T-helper 1 cell treated with Interleukin-12 subunit alpha and Interleukin-12 subunit beta and Interleukin-4 antibody, amounts not matched to agents 30 μg/mL and 1 μg/mL, for 36 hours (primary cell): ENCODE results near the gene OTOP1.
A peak's percentile ranks its signal among the peaks of the same experiment; 100 is the strongest.
"Not testable (repeated sequence)": the region's sequence is repeated elsewhere in the genome, so short reads cannot be mapped to it uniquely, and the experiment has no call there.

Experiments used
- H3K27ac Mint-ChIP-seq: one replicate; pipeline ENCODE4 v1.8.0; 2021; ENCODE audit warnings: mild to moderate bottlenecking, mixed read lengths
- H3K27me3 Mint-ChIP-seq: one replicate; pipeline ENCODE4 v1.8.0; 2021; ENCODE audit warnings: low read depth, mixed read lengths
- H3K36me3 Mint-ChIP-seq: one replicate; pipeline ENCODE4 v1.8.0; 2021; ENCODE audit warnings: low read depth, mixed read lengths
- H3K4me1 Mint-ChIP-seq: one replicate; pipeline ENCODE4 v1.8.0; 2021; ENCODE audit warnings: low read depth, mixed read lengths
- H3K4me3 Mint-ChIP-seq: one replicate; pipeline ENCODE4 v1.8.0; 2021; ENCODE audit warnings: mild to moderate bottlenecking, moderate library complexity, mixed read lengths
- H3K9me3 Mint-ChIP-seq: one replicate; pipeline ENCODE4 v1.8.0; 2021; ENCODE audit warnings: mixed read lengths

The OTOP1 gene

GRCh38 chr4:4226606-4227438, at the start of gene OTOP1:
OTOP1 (minus strand) TSS chr4:4226929; CDS start chr4:4226864, 65 bp downstream.
- no peaks in the 10 kb centered on the region for H3K9me3 Mint-ChIP-seq
- peaks cover 65% of the 10 kb centered on the region for H3K27me3 Mint-ChIP-seq
- H3K27ac Mint-ChIP-seq, result no peak within 1 kb of the TSS
- no peak within 1 kb of the TSS for H3K4me3 Mint-ChIP-seq
- no peaks in the 10 kb centered on the region for H3K36me3 Mint-ChIP-seq
- H3K4me1 Mint-ChIP-seq, result no peaks in the 10 kb centered on the region

GRCh38 chr4:4274226-4274625, 47.5 kb upstream of the OTOP1 start:
- H3K4me1 Mint-ChIP-seq, result peaks cover 21% of the 10 kb centered on the region
- peak overlapping the region; percentile 22 for H3K27ac Mint-ChIP-seq
- H3K27me3 Mint-ChIP-seq, result no peaks in the 10 kb centered on the region
- H3K4me3 Mint-ChIP-seq, result no peak overlapping the region
- H3K9me3 Mint-ChIP-seq, result no peaks in the 10 kb centered on the region
- H3K36me3 Mint-ChIP-seq, result peaks cover 40% of the 10 kb centered on the region

- Mint-ChIP-seq H3K36me3 (peaks cover 44% of the 10 kb centered on the region), H3K27me3 (no peaks in the 10 kb centered on the region), H3K27ac (peak overlapping the region; percentile 11), H3K4me3 (no peak overlapping the region), H3K4me1 (peaks cover 30% of the 10 kb centered on the region), H3K9me3 (no peaks in the 10 kb centered on the region)
These were observed 45.2 kb upstream of the OTOP1 start for GRCh38 chr4:4271912-4272311.

GRCh38 chr4:4270529-4270928, 43.8 kb upstream of the OTOP1 start:
- Mint-ChIP-seq H3K9me3 (no peaks in the 10 kb centered on the region), H3K4me3 (peak overlapping the region; percentile 36), H3K27me3 (no peaks in the 10 kb centered on the region), H3K4me1 (peaks cover 32% of the 10 kb centered on the region), H3K27ac (peak overlapping the region; percentile 86), H3K36me3 (peaks cover 44% of the 10 kb centered on the region)

GRCh38 chr4:4269856-4270255, 43.1 kb upstream of the OTOP1 start:
- H3K27me3 Mint-ChIP-seq, result no peaks in the 10 kb centered on the region
- peaks cover 32% of the 10 kb centered on the region for H3K4me1 Mint-ChIP-seq
- H3K36me3 Mint-ChIP-seq, result peaks cover 43% of the 10 kb centered on the region
- no peaks in the 10 kb centered on the region for H3K9me3 Mint-ChIP-seq
- peak overlapping the region; percentile 85 for H3K27ac Mint-ChIP-seq
- peak overlapping the region; percentile 48 for H3K4me3 Mint-ChIP-seq

- Mint-ChIP-seq H3K36me3 (peaks cover 38% of the 10 kb centered on the region), H3K27me3 (no peaks in the 10 kb centered on the region), H3K9me3 (no peaks in the 10 kb centered on the region), H3K4me3 (peak overlapping the region; percentile 48), H3K4me1 (peaks cover 31% of the 10 kb centered on the region), H3K27ac (peak overlapping the region; percentile 85)
These were observed 42.6 kb upstream of the OTOP1 start for GRCh38 chr4:4269331-4269731.

GRCh38 chr4:4268776-4269175, 42.0 kb upstream of the OTOP1 start:
- peaks cover 35% of the 10 kb centered on the region for H3K36me3 Mint-ChIP-seq
- H3K4me1 Mint-ChIP-seq, result peaks cover 31% of the 10 kb centered on the region
- peak overlapping the region; percentile 5 for H3K4me3 Mint-ChIP-seq
- peak overlapping the region; percentile 78 for H3K27ac Mint-ChIP-seq
- H3K27me3 Mint-ChIP-seq, result no peaks in the 10 kb centered on the region
- H3K9me3 Mint-ChIP-seq, result no peaks in the 10 kb centered on the region

GRCh38 chr4:4267981-4268380, 41.3 kb upstream of the OTOP1 start:
- H3K36me3 Mint-ChIP-seq, result peaks cover 32% of the 10 kb centered on the region
- H3K4me1 Mint-ChIP-seq, result peaks cover 31% of the 10 kb centered on the region
- H3K9me3 Mint-ChIP-seq, result no peaks in the 10 kb centered on the region
- H3K27me3 Mint-ChIP-seq, result no peaks in the 10 kb centered on the region
- H3K4me3 Mint-ChIP-seq, result no peak overlapping the region
- no peak overlapping the region for H3K27ac Mint-ChIP-seq

- Mint-ChIP-seq H3K36me3 (no peaks in the 10 kb centered on the region), H3K9me3 (no peaks in the 10 kb centered on the region), H3K27ac (no peak overlapping the region), H3K27me3 (peaks cover 7% of the 10 kb centered on the region), H3K4me3 (no peak overlapping the region), H3K4me1 (peaks cover 3% of the 10 kb centered on the region)
These were observed 33.5 kb upstream of the OTOP1 start for GRCh38 chr4:4260185-4260751.

GRCh38 chr4:4259484-4260100, 32.9 kb upstream of the OTOP1 start:
- Mint-ChIP-seq H3K36me3 (no peaks in the 10 kb centered on the region), H3K27me3 (peaks cover 11% of the 10 kb centered on the region), H3K9me3 (no peaks in the 10 kb centered on the region), H3K27ac (no peak overlapping the region), H3K4me1 (peaks cover 3% of the 10 kb centered on the region), H3K4me3 (no peak overlapping the region)

- not testable (repeated sequence) for H3K9me3 Mint-ChIP-seq, H3K36me3 Mint-ChIP-seq, H3K27ac Mint-ChIP-seq, H3K4me3 Mint-ChIP-seq, H3K4me1 Mint-ChIP-seq
- peaks cover 14% of the 10 kb centered on the region for H3K27me3 Mint-ChIP-seq
These were observed 31.0 kb upstream of the OTOP1 start for GRCh38 chr4:4257705-4258104.

GRCh38 chr4:4256799-4257198, 30.1 kb upstream of the OTOP1 start:
- Mint-ChIP-seq H3K27me3 (peaks cover 14% of the 10 kb centered on the region), H3K9me3 (no peaks in the 10 kb centered on the region), H3K36me3 (no peaks in the 10 kb centered on the region), H3K4me3 (no peak overlapping the region), H3K27ac (no peak overlapping the region), H3K4me1 (peaks cover 3% of the 10 kb centered on the region)

- Mint-ChIP-seq H3K4me1 (no peaks in the 10 kb centered on the region), H3K36me3 (no peaks in the 10 kb centered on the region), H3K27ac (no peak overlapping the region), H3K27me3 (peaks cover 9% of the 10 kb centered on the region), H3K4me3 (no peak overlapping the region), H3K9me3 (no peaks in the 10 kb centered on the region)
These were observed 27.9 kb upstream of the OTOP1 start for GRCh38 chr4:4254666-4255065.

GRCh38 chr4:4254199-4254598, 27.5 kb upstream of the OTOP1 start:
- peaks cover under 1% of the 10 kb centered on the region for H3K4me1 Mint-ChIP-seq

GRCh38 chr4:4249866-4250265, 23.1 kb upstream of the OTOP1 start:
- Mint-ChIP-seq H3K9me3 (no peaks in the 10 kb centered on the region), H3K4me1 (peaks cover 22% of the 10 kb centered on the region), H3K27me3 (peaks cover 4% of the 10 kb centered on the region), H3K27ac (no peak overlapping the region), H3K4me3 (peak overlapping the region; percentile 36), H3K36me3 (peaks cover 11% of the 10 kb centered on the region)

More at GRCh38 chr4:4254199-4254598, 27.5 kb upstream of the OTOP1 start:
- Mint-ChIP-seq H3K36me3 (no peaks in the 10 kb centered on the region), H3K9me3 (no peaks in the 10 kb centered on the region), H3K27me3 (peaks cover 8% of the 10 kb centered on the region), H3K4me3 (no peak overlapping the region), H3K27ac (no peak overlapping the region)
